SH-SY5Y (cell line): ENCODE measurements around the gene GCNT2.

Experiments
- GATA2 ChIP-seq: IDR thresholded peaks from 2 replicates; pipeline ENCODE4 v1.6.1; 2011; ENCODE audit warnings: mild to moderate bottlenecking, low read depth, low read length
- GATA3 ChIP-seq: IDR thresholded peaks from 2 replicates; pipeline ENCODE4 v1.6.1; 2011; ENCODE audit warnings: low read depth, mild to moderate bottlenecking, low read length, moderate library complexity

- TF ChIP-seq GATA3 (no peak), GATA2 (no peak)
Observed at GRCh38 chr6:10641528-10641927, 120.4 kb downstream of the GCNT2 start.
